Activated CD4-positive, alpha-beta T cell treated with anti-CD3 and anti-CD28 coated beads, Interleukin-2, Interleukin-6, amounts not matched to agents 100 ng/mL and 50 ng/mL, durations not matched to agents 16 hours and 8 hours (primary cell): ENCODE measurements around the gene REXO1.
"Not testable (repeated sequence)": the region's sequence is repeated elsewhere in the genome, so short reads cannot be mapped to it uniquely, and the experiment has no call there.

Source experiments
- DNase-seq: peaks from one replicate; pipeline ENCODE4 v3.0.0-alpha.2; 2020

REXO1 gene, protein sequence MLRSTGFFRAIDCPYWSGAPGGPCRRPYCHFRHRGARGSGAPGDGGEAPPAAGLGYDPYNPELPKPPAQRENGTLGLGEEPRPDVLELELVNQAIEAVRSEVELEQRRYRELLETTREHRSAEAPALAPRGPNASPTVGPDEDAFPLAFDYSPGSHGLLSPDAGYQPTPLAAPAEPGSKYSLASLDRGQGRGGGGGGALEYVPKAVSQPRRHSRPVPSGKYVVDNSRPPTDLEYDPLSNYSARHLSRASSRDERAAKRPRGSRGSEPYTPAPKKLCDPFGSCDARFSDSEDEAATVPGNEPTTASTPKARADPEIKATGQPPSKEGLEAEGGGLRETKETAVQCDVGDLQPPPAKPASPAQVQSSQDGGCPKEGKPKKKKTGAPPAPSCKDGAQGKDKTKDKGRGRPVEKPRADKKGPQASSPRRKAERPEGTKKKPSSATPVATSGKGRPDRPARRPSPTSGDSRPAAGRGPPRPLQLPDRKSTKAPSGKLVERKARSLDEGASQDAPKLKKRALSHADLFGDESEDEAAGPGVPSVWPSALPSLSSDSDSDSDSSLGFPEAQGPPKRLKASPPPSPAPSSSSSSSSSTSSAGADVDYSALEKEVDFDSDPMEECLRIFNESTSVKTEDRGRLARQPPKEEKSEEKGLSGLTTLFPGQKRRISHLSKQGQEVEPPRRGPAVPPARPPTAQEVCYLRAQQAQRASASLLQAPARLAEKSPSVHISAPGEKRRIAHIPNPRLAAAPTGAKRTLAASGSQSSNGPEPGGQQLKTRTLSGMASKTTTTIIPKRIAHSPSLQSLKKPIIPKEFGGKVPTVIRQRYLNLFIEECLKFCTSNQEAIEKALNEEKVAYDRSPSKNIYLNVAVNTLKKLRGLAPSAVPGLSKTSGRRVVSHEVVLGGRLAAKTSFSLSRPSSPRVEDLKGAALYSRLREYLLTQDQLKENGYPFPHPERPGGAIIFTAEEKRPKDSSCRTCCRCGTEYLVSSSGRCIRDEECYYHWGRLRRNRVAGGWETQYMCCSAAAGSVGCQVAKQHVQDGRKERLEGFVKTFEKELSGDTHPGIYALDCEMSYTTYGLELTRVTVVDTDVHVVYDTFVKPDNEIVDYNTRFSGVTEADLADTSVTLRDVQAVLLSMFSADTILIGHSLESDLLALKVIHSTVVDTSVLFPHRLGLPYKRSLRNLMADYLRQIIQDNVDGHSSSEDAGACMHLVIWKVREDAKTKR

DNA sequence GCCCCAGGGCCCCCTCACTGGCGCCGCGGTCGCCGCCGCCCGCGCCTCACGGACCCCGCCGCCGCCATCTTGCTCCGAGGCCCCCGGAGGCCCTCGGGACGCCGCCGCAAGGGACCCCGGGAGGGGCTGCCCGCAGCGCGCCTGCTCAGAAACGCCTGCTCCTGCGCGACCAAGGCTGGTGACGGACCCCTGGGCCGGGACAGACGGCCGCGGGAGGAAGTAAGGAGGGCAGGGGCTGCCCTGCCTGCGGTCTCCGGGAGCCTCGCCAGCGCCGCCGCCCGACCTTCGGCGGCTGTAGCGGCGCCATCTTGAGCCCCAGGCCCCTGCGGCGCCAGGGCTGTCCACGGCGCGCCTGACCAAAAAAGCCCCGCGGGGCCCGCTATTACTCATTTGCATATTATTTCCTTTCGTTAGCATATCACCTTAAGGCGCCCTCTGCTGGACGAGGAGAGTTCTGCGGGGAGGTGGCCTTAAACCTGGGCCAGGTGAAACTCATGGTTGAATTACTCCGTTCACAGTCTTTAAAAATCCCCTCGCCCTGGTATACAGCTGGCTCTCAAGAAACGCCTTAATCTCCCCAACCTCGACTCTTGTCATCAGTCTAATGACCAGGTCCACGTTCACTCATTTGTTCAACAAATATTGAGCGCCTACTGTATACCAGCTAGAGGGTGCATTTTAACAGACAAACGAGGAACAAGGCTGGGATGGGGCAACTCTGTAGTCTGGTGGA lies at the start of gene REXO1:
TSS of gene REXO1 (minus strand) at position 85 of the 733 bp plus-strand sequence. CDS start 125 bp downstream, outside the sequence.
- DNase-seq, result peak; percentile 97

- DNase-seq, result no peak
These were observed 48.2 kb upstream of the REXO1 start for GRCh38 chr19:1896508-1896907.

DNA sequence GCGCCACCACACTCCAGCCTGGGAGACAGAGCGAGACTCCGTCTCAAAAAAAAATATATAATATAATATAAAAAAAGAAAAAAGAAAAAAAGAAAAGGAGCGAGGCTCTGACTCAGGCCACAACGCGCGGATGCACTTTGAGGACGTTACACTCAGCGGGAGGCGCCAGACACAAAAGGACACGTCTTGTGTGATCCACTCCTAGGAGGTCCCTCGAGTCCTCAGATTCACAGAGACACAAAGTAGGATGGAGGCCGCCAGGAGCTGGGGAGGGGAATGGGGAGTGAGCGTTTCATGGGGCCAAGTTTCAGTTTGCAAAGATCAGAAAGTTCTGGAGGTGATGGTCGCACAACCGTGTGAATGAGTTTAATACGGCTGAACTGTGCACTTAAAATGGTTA lies 45.5 kb upstream of the REXO1 start:
- DNase-seq, result no peak

DNA sequence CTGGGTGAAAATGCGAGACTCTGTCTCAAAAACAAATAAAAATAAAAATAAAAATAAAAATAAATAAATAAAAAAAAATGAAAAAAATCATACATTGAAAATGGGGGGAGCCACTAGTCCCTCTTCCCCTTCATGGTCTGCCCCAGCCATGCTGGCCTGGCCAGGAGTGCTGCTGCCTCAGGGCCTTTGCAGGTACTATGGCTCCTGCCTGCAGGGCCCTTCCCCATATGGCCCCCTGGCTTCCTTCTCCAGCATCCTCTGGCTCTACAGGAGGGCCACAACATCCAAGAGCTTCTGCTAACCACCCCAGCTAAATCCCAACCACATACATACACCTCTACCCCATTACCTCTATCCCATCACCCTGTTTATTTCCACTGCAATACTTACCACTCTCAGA lies 41.6 kb upstream of the REXO1 start:
- DNase-seq, result no peak

- DNase-seq, result no peak
These were observed 40.1 kb upstream of the REXO1 start for GRCh38 chr19:1888385-1888784.

- DNase-seq, result not testable (repeated sequence)
These were observed 38.1 kb upstream of the REXO1 start for GRCh38 chr19:1886360-1886759.

DNA sequence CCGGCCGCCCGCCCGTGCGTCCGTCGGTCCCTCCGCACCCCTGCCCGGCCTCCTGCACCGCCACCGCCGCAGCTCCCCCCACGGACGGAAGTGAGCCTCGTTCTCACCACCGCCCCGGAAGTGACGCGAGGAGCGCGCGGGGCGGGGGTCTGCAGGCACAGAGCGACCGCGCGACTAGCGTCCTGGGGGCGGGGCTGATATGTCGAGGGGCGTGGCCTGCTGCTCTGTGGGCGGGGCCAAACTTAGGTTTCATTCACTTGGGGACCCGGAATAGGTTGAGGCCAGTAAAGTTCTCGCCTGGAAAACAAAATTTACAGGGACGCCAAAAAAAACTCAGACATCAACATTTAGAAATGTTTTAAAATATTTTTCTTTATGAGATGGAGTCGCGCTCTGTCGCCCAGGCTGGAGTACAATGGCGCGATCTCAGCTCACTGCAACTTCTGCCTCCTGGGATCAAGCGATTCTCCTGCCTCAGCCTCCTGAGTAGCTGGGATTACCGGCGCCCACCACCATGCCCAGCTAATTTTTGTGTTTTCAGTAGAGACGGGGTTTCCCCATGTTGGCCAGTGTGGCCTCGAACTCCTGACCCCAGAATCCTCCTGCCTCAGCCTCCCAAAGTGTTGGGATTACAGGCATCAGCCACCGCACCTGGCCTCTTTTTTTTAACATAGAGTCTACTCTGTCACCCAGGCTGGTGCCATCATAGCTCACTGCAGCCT lies 37.3 kb upstream of the REXO1 start, which contains the start of gene ABHD17A:
TSS of gene ABHD17A (minus strand) at position 99 of the 722 bp plus-strand sequence. CDS start 3,930 bp downstream, outside the sequence.
- peak; percentile 97 for DNase-seq

DNA sequence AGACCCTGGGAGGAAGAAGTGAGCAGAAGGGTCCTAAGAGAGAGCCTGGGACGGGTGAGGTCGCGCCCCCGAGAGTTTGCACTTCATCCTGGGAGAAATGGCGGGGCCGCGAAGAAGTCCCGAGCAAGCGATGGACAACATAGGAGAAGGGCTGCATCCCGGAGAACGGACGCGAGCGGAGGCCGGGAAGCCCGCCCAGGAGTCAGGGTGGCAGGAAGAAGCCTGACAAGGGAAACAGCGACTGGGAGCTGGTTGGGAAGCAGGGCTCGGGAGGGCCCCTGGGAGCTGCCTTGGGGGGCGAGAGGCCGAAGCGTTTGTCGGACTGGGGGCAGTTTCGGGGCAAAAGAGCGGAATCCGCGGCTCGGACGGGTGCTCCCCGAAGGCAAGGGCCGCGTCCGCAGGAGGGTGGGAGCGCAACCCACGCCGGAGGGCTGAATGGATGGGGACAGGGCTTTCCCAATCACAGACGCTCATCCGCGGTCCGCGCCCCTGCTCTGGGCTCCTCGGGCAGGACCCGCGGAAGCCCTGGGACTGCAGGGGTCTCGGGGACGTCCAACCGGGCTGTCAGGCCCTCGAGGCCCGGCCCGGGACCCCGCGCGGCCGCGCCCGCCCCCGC lies 36.5 kb upstream of the REXO1 start:
- DNase-seq, result no peak

- DNase-seq, result peak; percentile 35
These were observed 36.0 kb upstream of the REXO1 start for GRCh38 chr19:1884291-1884718.

- peak; percentile 43 for DNase-seq
These were observed 35.5 kb upstream of the REXO1 start for GRCh38 chr19:1883784-1884183.

DNA sequence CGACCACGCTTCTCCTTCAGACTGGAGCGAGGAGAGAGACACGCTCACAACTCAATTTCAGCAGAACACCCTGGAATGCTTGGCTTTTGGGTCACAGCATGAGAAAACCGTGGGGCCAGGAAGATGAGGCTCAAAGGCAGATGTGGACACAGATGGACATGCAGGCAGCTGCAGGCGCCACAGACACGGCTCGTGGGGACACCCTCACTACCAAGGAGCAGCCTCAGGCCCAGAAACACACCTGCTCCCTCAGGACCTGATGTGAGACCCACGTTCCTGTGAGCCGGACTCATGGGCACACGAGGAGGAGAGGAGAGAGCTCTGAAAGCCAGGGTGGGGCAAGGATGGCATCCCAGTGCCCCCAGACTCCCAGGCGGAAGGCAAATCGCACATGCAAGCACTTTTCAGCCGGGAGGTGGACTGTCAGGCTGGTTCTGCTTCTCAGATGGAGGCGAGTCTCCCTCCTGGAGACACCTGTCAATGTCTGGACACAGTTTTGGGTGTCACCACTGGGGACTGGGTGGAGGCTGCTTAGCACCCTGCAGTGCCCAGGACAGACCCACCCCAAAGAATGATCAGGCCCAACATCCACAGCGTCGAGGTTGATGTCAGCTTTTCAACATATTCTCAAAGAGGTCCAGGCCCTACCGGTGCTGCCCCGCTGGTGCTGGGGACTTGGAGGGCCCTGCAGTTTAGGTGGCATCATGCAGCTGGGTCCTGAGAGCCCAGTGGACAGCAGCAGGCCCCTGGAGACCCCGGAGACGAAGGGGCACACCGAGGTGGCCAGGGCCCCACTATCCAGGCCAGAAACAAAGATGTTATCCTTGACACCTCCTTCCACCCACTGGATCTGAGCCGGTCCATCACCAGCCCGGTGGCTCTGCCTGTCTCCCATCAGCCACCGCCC lies 34.8 kb upstream of the REXO1 start:
- DNase-seq, result no peak

GRCh38 chr19:1882089-1882785 lies 34.0 kb upstream of the REXO1 start:
- DNase-seq, result peak; percentile 88

GRCh38 chr19:1881393-1882088 lies 33.3 kb upstream of the REXO1 start:
- not testable (repeated sequence) for DNase-seq

DNA sequence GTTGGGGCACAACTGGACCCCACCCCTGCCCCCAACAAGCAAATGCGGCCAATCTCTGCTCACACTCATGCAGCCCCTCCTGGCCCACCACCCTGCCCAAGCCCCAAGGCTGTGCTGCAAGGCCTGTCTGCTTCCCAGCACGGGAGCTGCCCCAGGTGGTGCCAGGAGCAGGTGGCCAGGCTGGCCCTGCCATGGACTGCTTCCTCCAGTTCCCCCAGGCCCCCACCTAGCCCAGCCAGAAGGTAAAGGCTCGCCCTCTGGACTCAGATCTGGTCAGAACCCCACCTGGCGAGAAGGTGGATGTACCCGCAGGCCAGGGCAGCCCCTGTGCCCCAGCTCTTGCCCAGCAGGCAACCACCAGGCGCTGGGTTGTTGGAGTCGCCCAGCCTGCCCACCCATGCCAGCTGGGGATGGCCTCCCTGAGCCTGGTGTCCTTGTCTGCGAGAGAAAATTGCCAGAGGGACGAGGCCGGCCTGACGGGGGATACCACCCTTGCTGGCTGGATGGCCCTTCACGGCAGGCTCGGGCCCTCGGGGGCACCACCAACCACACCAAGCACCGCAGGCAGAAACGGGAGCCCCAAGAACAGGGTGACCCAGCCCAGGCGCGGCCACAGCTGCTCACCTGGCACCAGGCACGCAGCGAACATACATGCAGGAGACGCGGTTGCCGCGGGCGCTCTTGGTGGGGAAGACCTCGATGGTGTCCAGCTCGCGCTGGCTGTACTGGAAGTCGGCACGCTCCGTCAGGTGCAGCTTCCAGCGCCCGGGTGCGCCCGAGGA lies 32.5 kb upstream of the REXO1 start:
- DNase-seq, result no peak

- DNase-seq, result not testable (repeated sequence)
These were observed 31.7 kb upstream of the REXO1 start for GRCh38 chr19:1879982-1880381.

DNA sequence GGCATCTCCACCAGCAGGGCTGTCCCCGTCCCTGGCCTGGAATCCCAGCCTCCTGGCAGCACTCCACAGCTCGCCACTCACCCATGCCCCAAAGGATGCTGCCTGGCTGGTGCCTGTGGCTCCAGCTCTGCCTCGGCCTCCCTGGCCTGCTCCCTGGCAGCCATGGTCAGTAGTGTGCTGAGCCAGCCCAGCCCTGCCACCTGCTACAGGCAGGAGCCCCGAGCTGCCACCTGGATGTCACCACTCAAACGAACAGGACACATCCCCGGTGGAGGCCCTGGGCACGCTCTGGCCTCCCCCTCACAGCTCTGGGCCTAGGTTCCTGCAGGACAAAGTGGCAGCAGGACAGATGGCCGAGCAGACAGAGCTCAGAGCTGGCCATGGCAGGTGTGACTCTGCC lies 30.3 kb upstream of the REXO1 start:
- DNase-seq, result not testable (repeated sequence)

DNA sequence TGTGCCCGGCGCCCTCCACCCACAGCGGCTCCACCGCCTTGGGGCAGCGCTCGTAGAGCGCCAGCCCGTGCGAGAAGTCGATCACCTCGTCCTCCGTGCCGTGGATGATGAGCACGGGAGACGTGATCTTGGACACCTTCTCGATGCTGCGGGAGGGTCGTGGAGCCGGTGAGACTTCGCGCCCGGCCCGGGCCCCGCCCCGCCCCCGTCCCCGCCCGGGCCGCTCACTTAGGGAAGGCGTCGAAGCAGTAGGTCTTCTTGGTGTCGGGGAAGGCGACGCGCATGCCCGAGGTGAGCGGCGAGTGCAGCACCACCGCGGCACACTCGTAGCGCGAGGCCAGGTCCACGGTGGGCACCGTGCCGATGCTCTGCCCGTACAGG lies 29.0 kb upstream of the REXO1 start:
- DNase-seq, result not testable (repeated sequence)
